BE2C (cell line): ENCODE data around the gene UCMA.

Source experiments
- DNase-seq: peaks from one replicate; pipeline ENCODE4 v3.0.0-alpha.2; 2020
- H3K27me3 ChIP-seq: fragments of 250-450 bp; sonication (Bioruptor Pico); 2 replicates; pipeline ENCODE4 v1.5.1; 2020; ENCODE audit warnings: mild to moderate bottlenecking
- H3K36me3 ChIP-seq: fragments of 250-450 bp; sonication (Bioruptor Pico); 2 replicates; pipeline ENCODE4 v1.5.1; 2020; ENCODE audit warnings: mild to moderate bottlenecking
- H3K4me1 ChIP-seq: fragments of 250-450 bp; sonication (Bioruptor Pico); 2 replicates; pipeline ENCODE4 v1.5.1; 2020
- H3K4me3 ChIP-seq: 2 replicates; pipeline ENCODE4 v1.5.1; 2011; ENCODE audit warnings: low read depth, low read length
- H3K9me3 ChIP-seq: fragments of 250-450 bp; sonication (Bioruptor Pico); 2 replicates; pipeline ENCODE4 v1.5.1; 2020
- TF ChIP-seq, protein P1 (sequence below): IDR thresholded peaks from 2 replicates; pipeline ENCODE4 v1.5.1; 2012; ENCODE audit warnings: mild to moderate bottlenecking, low read depth, low read length

The UCMA gene

DNA sequence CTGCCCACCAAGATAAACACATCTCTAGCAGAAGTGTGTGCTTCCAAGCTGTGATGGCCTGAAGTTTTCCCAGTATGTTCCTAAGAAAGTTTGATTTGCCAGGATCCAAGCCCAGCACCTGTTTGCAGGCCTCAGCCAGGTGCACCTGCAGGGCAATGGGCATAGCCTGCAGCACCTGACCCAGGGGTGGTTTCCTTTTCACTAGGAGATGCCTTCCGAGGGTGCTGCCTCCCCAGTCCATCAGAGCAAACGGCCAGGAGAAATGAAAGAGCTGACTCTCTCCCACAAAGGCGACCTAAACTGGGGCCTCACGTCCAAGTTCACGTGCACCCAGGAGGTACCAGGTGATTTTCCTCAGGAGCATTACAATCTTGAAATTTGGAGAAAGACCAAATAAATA lies 7.1 kb downstream of the UCMA start:
- DNase-seq = no peak
- no peak overlapping the region for H3K4me3 ChIP-seq
- no peaks in the 10 kb centered on the region for H3K9me3 ChIP-seq
- no peaks in the 10 kb centered on the region for H3K4me1 ChIP-seq
- no peaks in the 10 kb centered on the region for H3K36me3 ChIP-seq
- TF ChIP-seq, protein P1, sequence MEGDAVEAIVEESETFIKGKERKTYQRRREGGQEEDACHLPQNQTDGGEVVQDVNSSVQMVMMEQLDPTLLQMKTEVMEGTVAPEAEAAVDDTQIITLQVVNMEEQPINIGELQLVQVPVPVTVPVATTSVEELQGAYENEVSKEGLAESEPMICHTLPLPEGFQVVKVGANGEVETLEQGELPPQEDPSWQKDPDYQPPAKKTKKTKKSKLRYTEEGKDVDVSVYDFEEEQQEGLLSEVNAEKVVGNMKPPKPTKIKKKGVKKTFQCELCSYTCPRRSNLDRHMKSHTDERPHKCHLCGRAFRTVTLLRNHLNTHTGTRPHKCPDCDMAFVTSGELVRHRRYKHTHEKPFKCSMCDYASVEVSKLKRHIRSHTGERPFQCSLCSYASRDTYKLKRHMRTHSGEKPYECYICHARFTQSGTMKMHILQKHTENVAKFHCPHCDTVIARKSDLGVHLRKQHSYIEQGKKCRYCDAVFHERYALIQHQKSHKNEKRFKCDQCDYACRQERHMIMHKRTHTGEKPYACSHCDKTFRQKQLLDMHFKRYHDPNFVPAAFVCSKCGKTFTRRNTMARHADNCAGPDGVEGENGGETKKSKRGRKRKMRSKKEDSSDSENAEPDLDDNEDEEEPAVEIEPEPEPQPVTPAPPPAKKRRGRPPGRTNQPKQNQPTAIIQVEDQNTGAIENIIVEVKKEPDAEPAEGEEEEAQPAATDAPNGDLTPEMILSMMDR = no peak
- no peaks in the 10 kb centered on the region; the same call in 1 of the 2 replicates for H3K27me3 ChIP-seq

DNA sequence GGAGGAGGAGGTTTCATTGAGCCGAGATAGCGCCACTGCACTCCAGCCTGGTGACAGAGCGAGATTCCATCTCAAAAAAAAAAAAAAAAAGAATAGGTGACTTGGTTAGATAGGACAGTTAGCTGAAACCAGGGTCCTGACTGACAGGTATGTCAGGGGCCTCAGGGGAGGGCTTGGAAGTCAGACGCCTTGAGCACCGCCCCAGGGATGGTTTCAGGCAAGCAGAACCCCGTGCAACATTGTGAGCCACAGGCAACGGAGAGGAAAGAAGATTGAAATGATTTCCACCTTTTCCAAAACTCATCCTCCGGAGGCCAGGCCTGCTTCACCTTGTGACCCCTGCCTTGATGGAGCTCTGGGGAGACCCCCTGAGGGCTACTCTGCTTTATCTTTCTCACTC lies 8.6 kb downstream of the UCMA start:
- Histone ChIP-seq H3K36me3 (no peaks in the 10 kb centered on the region), H3K9me3 (no peaks in the 10 kb centered on the region), H3K27me3 (no peaks in the 10 kb centered on the region; the same call in 1 of the 2 replicates), H3K4me1 (no peaks in the 10 kb centered on the region), H3K4me3 (no peak overlapping the region)
- TF ChIP-seq, protein P1 = no peak
- DNase-seq = no peak

DNA sequence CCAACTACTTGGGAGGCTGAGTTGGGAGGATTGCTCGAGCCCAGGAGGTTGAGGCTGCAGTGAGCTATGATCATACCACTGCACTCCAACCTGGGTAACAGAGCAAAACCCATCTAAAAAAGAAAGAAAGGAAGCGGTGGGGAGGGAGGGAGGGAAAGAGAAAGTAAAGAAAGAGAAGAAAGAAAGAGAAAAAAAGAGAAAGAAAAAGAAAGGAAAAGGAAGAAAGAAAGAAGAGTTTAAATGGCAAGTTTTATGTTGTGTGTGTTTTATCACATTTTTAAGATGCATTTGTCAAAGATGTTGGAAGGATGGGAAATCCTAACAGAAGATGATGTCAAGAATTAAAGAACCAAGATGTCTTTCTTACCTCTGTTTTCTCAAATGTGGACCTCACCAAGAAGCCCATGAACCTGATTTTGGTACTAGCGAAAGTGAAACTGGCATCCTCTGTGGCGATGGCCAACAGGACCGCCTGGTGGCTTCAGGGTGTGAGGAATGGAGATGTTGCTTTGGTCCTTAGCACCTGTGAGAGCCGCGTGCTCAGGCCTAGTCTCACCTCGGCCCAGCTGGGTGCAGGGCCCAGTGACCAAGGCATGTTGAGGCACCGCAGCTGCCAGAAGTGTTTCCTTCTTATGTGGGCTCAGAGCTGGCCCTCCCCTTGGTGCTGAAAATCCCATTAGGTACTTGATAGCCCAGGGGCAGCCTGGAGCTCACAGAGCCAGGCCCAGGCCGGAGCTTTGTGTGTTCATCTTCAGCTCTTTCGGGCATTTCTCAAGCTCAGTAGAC lies 9.8 kb downstream of the UCMA start:
- Histone ChIP-seq H3K27me3 (no peaks in the 10 kb centered on the region), H3K9me3 (no peaks in the 10 kb centered on the region), H3K4me3 (no peak overlapping the region), H3K4me1 (no peaks in the 10 kb centered on the region), H3K36me3 (no peaks in the 10 kb centered on the region)
- TF ChIP-seq, protein P1 = no peak
- DNase-seq = no peak

- Histone ChIP-seq H3K4me1 (no peaks in the 10 kb centered on the region), H3K36me3 (no peaks in the 10 kb centered on the region)
- DNase-seq = no peak
Observed at GRCh38 chr10:13223241-13223640, 10.9 kb downstream of the UCMA start.

GRCh38 chr10:13222566-13222965 lies 11.6 kb downstream of the UCMA start:
- H3K27me3 ChIP-seq = no peaks in the 10 kb centered on the region
- no peaks in the 10 kb centered on the region for H3K36me3 ChIP-seq
- no peaks in the 10 kb centered on the region for H3K4me1 ChIP-seq
- DNase-seq = no peak
- TF ChIP-seq, protein P1 = no peak
- no peak overlapping the region for H3K4me3 ChIP-seq
- no peaks in the 10 kb centered on the region for H3K9me3 ChIP-seq

More at GRCh38 chr10:13223241-13223640, 10.9 kb downstream of the UCMA start:
- Histone ChIP-seq H3K9me3 (no peaks in the 10 kb centered on the region), H3K4me3 (no peak overlapping the region), H3K27me3 (no peaks in the 10 kb centered on the region)
- TF ChIP-seq, protein P1 = no peak

- TF ChIP-seq, protein P1 = no peak
- Histone ChIP-seq H3K27me3 (no peaks in the 10 kb centered on the region), H3K4me1 (no peaks in the 10 kb centered on the region), H3K9me3 (no peaks in the 10 kb centered on the region), H3K4me3 (no peak overlapping the region), H3K36me3 (no peaks in the 10 kb centered on the region)
- DNase-seq = no peak
Observed at GRCh38 chr10:13222151-13222550, 12.0 kb downstream of the UCMA start.
